ENCODE results near the gene ZC3H11A.
"Not testable (repeated sequence)": the region's sequence is repeated elsewhere in the genome, so short reads cannot be mapped to it uniquely, and the experiment has no call there.

The ZC3H11A gene

GRCh38 chr1:203789966-203790365 is 5.5 kb upstream of the ZC3H11A start:
- no peaks in the 10 kb centered on the region for H3K9me3 ChIP-seq (ENCODE audit: insufficient read depth, low read length)
- no peaks in the 10 kb centered on the region for H3K27me3 ChIP-seq (ENCODE audit: low read length)
- H3K4me3 ChIP-seq (ENCODE audit: insufficient read depth, low read length, poor library complexity, severe bottlenecking) = no peak overlapping the region
- no peaks in the 10 kb centered on the region for H4K20me1 ChIP-seq (ENCODE audit: low read depth, low read length)
- H3K9ac ChIP-seq (ENCODE audit: low read length) = no peak overlapping the region
- no peak overlapping the region for H3K27ac ChIP-seq (ENCODE audit: low read depth, low read length)
- H2AFZ ChIP-seq (ENCODE audit: low read depth, low read length, severe bottlenecking) = no peak overlapping the region
- TF ChIP-seq, protein P1, sequence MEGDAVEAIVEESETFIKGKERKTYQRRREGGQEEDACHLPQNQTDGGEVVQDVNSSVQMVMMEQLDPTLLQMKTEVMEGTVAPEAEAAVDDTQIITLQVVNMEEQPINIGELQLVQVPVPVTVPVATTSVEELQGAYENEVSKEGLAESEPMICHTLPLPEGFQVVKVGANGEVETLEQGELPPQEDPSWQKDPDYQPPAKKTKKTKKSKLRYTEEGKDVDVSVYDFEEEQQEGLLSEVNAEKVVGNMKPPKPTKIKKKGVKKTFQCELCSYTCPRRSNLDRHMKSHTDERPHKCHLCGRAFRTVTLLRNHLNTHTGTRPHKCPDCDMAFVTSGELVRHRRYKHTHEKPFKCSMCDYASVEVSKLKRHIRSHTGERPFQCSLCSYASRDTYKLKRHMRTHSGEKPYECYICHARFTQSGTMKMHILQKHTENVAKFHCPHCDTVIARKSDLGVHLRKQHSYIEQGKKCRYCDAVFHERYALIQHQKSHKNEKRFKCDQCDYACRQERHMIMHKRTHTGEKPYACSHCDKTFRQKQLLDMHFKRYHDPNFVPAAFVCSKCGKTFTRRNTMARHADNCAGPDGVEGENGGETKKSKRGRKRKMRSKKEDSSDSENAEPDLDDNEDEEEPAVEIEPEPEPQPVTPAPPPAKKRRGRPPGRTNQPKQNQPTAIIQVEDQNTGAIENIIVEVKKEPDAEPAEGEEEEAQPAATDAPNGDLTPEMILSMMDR (IDR thresholded peaks at IDR 0.05; ENCODE audit: insufficient read depth, low read length, poor library complexity, severe bottlenecking) = no peak
- TF ChIP-seq EZH2phosphoT487 (conservative IDR thresholded peaks at IDR 0.05; ENCODE audit: low read length) = no peak
- H3K9me2 ChIP-seq (replicated peaks; ENCODE audit: insufficient read depth, low read length) = no peaks in the 10 kb centered on the region
- no peaks in the 10 kb centered on the region for H3F3A ChIP-seq (ENCODE audit: insufficient read depth)
- H3K4me2 ChIP-seq (ENCODE audit: low read depth, low read length, poor library complexity, severe bottlenecking) = no peak overlapping the region
- H3K79me2 ChIP-seq (ENCODE audit: insufficient read depth, low read length) = no peaks in the 10 kb centered on the region
- no peaks in the 10 kb centered on the region for H3K36me3 ChIP-seq (ENCODE audit: low read length)

GRCh38 chr1:203791498-203791897 is 3.9 kb upstream of the ZC3H11A start:
- Histone ChIP-seq H3K79me2 (ENCODE audit: insufficient read depth, low read length) (peaks cover 6% of the 10 kb centered on the region), H3K36me3 (ENCODE audit: low read length) (no peaks in the 10 kb centered on the region), H3K27ac (ENCODE audit: low read depth, low read length) (no peak overlapping the region), H3K9me2 (replicated peaks; ENCODE audit: insufficient read depth, low read length) (no peaks in the 10 kb centered on the region), H2AFZ (ENCODE audit: low read depth, low read length, severe bottlenecking) (no peak overlapping the region), H3K4me2 (ENCODE audit: low read depth, low read length, poor library complexity, severe bottlenecking) (no peak overlapping the region), H3K4me3 (ENCODE audit: insufficient read depth, low read length, poor library complexity, severe bottlenecking) (no peak overlapping the region), H3K9me3 (ENCODE audit: insufficient read depth, low read length) (no peaks in the 10 kb centered on the region), H3K27me3 (ENCODE audit: low read length) (no peaks in the 10 kb centered on the region), H4K20me1 (ENCODE audit: low read depth, low read length) (no peaks in the 10 kb centered on the region), H3K9ac (ENCODE audit: low read length) (no peak overlapping the region), H3F3A (ENCODE audit: insufficient read depth) (no peaks in the 10 kb centered on the region)
- TF ChIP-seq EZH2phosphoT487 (conservative IDR thresholded peaks at IDR 0.05; ENCODE audit: low read length) = no peak

DNA sequence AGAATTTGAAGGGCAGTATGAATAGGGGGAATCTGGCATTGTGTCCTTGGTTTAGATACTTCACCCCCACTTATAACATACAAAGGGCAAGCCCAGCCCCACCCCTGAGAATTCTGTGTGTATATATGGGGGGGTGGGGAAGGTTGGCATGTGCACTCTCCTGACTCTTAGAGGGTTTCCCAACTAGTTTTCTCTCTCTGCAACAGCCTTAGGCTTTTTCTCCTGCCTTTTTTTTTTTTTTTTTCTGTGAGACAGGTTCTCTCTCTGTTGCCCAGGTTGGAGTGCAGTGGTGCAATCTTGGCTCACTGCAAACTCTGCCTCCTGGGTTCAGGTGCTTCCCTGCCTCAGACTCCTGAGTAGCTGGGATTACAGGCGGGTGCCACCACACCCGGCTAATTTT is 2.9 kb upstream of the ZC3H11A start:
- H3K27ac ChIP-seq (ENCODE audit: low read depth, low read length) = no peak overlapping the region
- no peaks in the 10 kb centered on the region for H3K27me3 ChIP-seq (ENCODE audit: low read length)
- peaks cover 5% of the 10 kb centered on the region; the same call in 1 of the 2 replicates for H4K20me1 ChIP-seq (ENCODE audit: low read depth, low read length)
- no peaks in the 10 kb centered on the region for H3K9me3 ChIP-seq (ENCODE audit: insufficient read depth, low read length)
- no peak overlapping the region for H3K4me2 ChIP-seq (ENCODE audit: low read depth, low read length, poor library complexity, severe bottlenecking)
- TF ChIP-seq, protein P1 (IDR thresholded peaks at IDR 0.05; ENCODE audit: insufficient read depth, low read length, poor library complexity, severe bottlenecking) = no peak
- TF ChIP-seq EZH2phosphoT487 (conservative IDR thresholded peaks at IDR 0.05; ENCODE audit: low read length) = no peak
- H3K4me3 ChIP-seq (ENCODE audit: insufficient read depth, low read length, poor library complexity, severe bottlenecking) = no peak overlapping the region
- peaks cover 8% of the 10 kb centered on the region; the same call in 1 of the 2 replicates for H3K36me3 ChIP-seq (ENCODE audit: low read length)
- H3K79me2 ChIP-seq (ENCODE audit: insufficient read depth, low read length) = peaks cover 16% of the 10 kb centered on the region
- H3K9ac ChIP-seq (ENCODE audit: low read length) = no peak overlapping the region
- H3K9me2 ChIP-seq (replicated peaks; ENCODE audit: insufficient read depth, low read length) = no peaks in the 10 kb centered on the region
- no peak overlapping the region for H2AFZ ChIP-seq (ENCODE audit: low read depth, low read length, severe bottlenecking)
- no peaks in the 10 kb centered on the region for H3F3A ChIP-seq (ENCODE audit: insufficient read depth)

GRCh38 chr1:203793561-203793960 is 1.9 kb upstream of the ZC3H11A start:
- not testable (repeated sequence) for H3K9me3 ChIP-seq (ENCODE audit: insufficient read depth, low read length); H3K4me2 ChIP-seq (ENCODE audit: low read depth, low read length, poor library complexity, severe bottlenecking); H3F3A ChIP-seq (ENCODE audit: insufficient read depth); H3K27me3 ChIP-seq (ENCODE audit: low read length); H3K9me2 ChIP-seq (replicated peaks; ENCODE audit: insufficient read depth, low read length); H3K27ac ChIP-seq (ENCODE audit: low read depth, low read length); H3K4me3 ChIP-seq (ENCODE audit: insufficient read depth, low read length, poor library complexity, severe bottlenecking); H3K9ac ChIP-seq (ENCODE audit: low read length); H2AFZ ChIP-seq (ENCODE audit: low read depth, low read length, severe bottlenecking); H4K20me1 ChIP-seq (ENCODE audit: low read depth, low read length)
- Histone ChIP-seq H3K36me3 (ENCODE audit: low read length) (peaks cover 17% of the 10 kb centered on the region), H3K79me2 (ENCODE audit: insufficient read depth, low read length) (peaks cover 27% of the 10 kb centered on the region)
